HG03175 (cell line): Measurements from ENCODE around the gene PDX1.

Experiments used
- ATAC-seq: cut with Tn5 transposase; IDR thresholded peaks from one replicate; pipeline ENCODE4 v1.9.1; 2021; ENCODE audit warnings: mild to moderate bottlenecking, moderate library complexity; ENCODE audit not compliant: unreplicated experiment

The PDX1 gene

GRCh38 chr13:27969082-27969865 is 49.5 kb downstream of the PDX1 start, which contains the start of gene CDX2:
CDX2 (minus strand) TSS chr13:27969315; CDS start chr13:27969006, 309 bp downstream.
- no peak for ATAC-seq

- ATAC-seq = no peak
Observed at GRCh38 chr13:27969866-27970229, 50.0 kb downstream of the PDX1 start.

- no peak for ATAC-seq
Observed at GRCh38 chr13:27970382-27971235, 50.8 kb downstream of the PDX1 start.

DNA sequence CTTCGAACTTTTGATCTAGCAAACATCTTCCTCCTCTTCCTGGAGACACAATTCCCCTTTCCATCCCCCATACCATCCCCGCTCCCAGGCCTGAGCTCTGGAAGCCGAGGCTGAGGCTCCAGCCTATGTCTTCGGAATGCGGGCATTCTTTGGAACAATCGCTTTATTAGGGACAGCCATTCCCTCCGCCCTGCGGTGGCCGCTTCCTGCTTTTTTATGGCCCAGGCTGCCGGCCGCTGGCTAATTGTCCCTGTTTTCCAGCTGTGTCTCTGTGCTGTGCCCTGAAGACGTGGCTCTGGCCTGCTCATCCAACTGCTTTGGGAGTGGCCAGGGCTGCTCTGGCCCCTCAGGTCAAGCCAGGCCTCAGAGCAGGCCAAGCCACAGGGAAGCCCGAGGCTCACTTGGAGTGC is 51.4 kb downstream of the PDX1 start:
- ATAC-seq = no peak

- ATAC-seq = no peak
Observed at GRCh38 chr13:27971776-27972477, 52.1 kb downstream of the PDX1 start.

- ATAC-seq = no peak
Observed at GRCh38 chr13:27972478-27972820, 52.6 kb downstream of the PDX1 start.

GRCh38 chr13:27973291-27973690 is 53.5 kb downstream of the PDX1 start:
- no peak for ATAC-seq

- ATAC-seq = no peak
Observed at GRCh38 chr13:27973961-27974662, 54.3 kb downstream of the PDX1 start.
